Heart right ventricle (tissue), 16 donors: ENCODE measurements around the gene MYL3. TPM values are rescaled to one million over a fixed set of nuclear protein-coding genes. Genes with fewer than 3 reads are reported as not detected.

Experiments
- ATAC-seq, 8 donors: fragments of 200-7000 bp; cut with Tn5 transposase; one replicate each; pipeline ENCODE4 v1.9.1; 2020; ENCODE audit warnings: mild to moderate bottlenecking in 8 of 8, moderate library complexity in 8 of 8, moderate number of reproducible peaks in 1 of 8
- DNase-seq, 2 donors: peaks; one replicate each; pipeline ENCODE4 v3.0.0-alpha.2; 2020
- H3K27ac ChIP-seq, 10 donors: fragments of 200-600 bp; sonication (generic) in 2 of 10; one replicate each; pipeline versions ENCODE4 v1.5.0 to v1.8.0; 2020 to 2022; ENCODE audit warnings: mild to moderate bottlenecking in 3 of 10
- H3K27me3 ChIP-seq, 7 donors: fragments of 200-600 bp; one replicate each; pipeline ENCODE4 v1.8.0; 2021 to 2022; ENCODE audit warnings: mild to moderate bottlenecking in 2 of 7
- H3K36me3 ChIP-seq, 9 donors: fragments of 200-600 bp; sonication (generic) in 1 of 9; one replicate each; pipeline versions ENCODE4 v1.5.0 to v1.8.0; 2020 to 2022; ENCODE audit warnings: mild to moderate bottlenecking in 2 of 9
- H3K4me1 ChIP-seq, 9 donors: fragments of 200-600 bp; sonication (generic) in 1 of 9; one replicate each; pipeline versions ENCODE4 v1.5.0 to v1.8.0; 2020 to 2022; ENCODE audit warnings: mild to moderate bottlenecking in 4 of 9
- H3K4me3 ChIP-seq, 10 donors: fragments of 200-600 bp; sonication (generic) in 2 of 10; one replicate each; pipeline versions ENCODE4 v1.5.0 to v1.8.0; 2020 to 2022; ENCODE audit warnings: mild to moderate bottlenecking in 7 of 10, moderate library complexity in 2 of 10
- H3K9me3 ChIP-seq, 11 donors: fragments of 200-600 bp in 10 of 11; sonication (generic) in 2 of 11; one replicate each; pipeline versions ENCODE4 v1.5.0 to v1.8.0; 2013 to 2022; ENCODE audit warnings: mild to moderate bottlenecking in 2 of 11, control low read depth in 1 of 11, moderate library complexity in 1 of 11
- CTCF ChIP-seq, 9 donors: fragments of 200-600 bp; sonication (generic) in 2 of 9; IDR thresholded peaks; one replicate each; pipeline versions ENCODE4 v1.5.0 to v1.8.0; 2021 to 2022; ENCODE audit warnings: antibody characterized with exemption in 9 of 9, mild to moderate bottlenecking in 5 of 9, moderate library complexity in 1 of 9
- WGBS, 2 donors: extraction: QIAGEN DNeasy Blood & Tissue Kit; methylation state at CpG; one replicate each; pipeline ENCODE4 v1.1.7; 2013; ENCODE audit warnings: inconsistent platforms in 1 of 2; 5-methylcytosine and 5-hydroxymethylcytosine counted together
- intact Hi-C, 10 donors: fragments of 100-400 bp; cut with DNase I; formaldehyde crosslinking; loops; one replicate each; pipeline versions ENCODE4 v1.11.1 to v1.14.2; 2022
- polyA plus RNA-seq, 2 donors: library from polyadenylated mRNA; stranded (reverse); fragments of 200-250 nt; gene quantifications; one replicate each; pipeline ENCODE4 v1.2.3, GENCODE V29; 2013
- total RNA-seq, 10 donors: library from RNA; stranded (reverse); fragmentation: NEBNext Ultra II Directional in 3 of 10; extraction: Animal tissue kit (Norgen Biotek cat#: 25700) in 3 of 10; gene quantifications; one replicate each; pipeline versions ENCODE4 v1.2.1 to v1.2.4, GENCODE V29; 2021 to 2023
- donor health status: Arrhythmogenic right ventricular cardiomyopathy.
- donor health status: ischemic (EF 13 %, LVEDD 7.1; RV severe dilation, severe dysfunction).
- donor health status: healthy with polysubstance abuse.
- donor health status: DM: no; HTN: yes; CAD: no.
- donor health status: DM: no; HTN: no; CAD: no.
- donor health status: ischemic (EF 25% LVEDD 6.9; RV normal size, moderate dysfunction).
- donor health status: ischemic (EF 25% LVEDD 5.7; RV mildly dilated, moderate dysfunction).
- donor health status: healthy.
- donor health status: DM: yes; HTN: yes; CAD: no.
- donor health status: Ischemic cardiomyopathy.
- donor health status: ischemic (EF 35%, LVEDD 5.7; RV mildly dilated, moderate dysfunction).
- donor health status: nonischemic (EF 11% LVEDD 7.7; RV severe dilation, severe dysfunction).
- donor health status: DM: yes; HTN: yes; CAD: no.
- donor health status: PGD.
- donor health status: ischemic (EF 29% LVEDD 5.4; RV normal size, mild dysfunction).
- donor health status: nonischemic (EF 23%, LVEDD 6.1; RV moderate dilation, normal function).

MYL3 gene
- total and polyA plus RNA-seq, 12 donors = 5,377 to 9,904 (median 7,587) TPM

DNA sequence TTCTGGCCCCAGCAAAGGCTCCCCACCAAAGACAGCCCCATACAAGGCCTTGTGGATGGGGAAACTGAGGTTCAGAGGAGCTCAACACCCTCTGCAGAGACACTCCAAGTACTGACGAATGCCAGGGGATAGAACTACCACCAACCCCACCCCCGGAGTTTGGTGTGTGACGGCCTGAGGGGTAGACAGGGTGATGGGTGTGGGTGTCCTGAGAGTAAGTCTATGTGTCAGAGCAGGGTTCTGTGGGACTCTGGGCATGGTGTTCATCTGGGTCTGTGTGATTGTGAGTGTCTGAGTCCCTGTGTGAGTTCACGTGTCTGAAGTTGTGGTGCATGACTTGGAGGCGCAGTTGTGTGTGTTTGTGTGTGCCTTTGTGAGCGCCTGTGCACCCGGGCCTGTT is 21.7 kb upstream of the MYL3 start:
- TF ChIP-seq CTCF (IDR thresholded peaks at IDR 0.05) = no peak

DNA sequence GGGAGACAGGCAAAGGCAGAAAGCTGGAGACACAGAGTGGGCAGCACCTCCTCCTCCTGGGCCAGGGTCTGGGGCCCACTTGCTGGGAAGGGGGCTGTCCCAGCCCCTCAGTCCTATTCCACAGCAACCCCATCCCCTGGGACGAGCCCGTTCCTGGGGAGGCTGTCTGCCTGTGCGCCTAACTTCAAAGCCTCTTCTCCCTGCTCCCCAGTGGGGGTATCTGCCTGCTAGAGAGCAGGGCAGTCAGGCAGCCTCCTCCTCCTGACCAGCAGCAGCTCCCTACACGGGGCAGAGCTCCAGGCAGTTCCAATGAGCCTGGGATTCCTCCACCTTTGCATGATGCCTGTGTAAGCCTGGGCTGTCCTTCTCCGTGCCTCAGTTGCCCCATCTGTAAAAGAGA is 21.2 kb upstream of the MYL3 start:
- 64 to 69% methylated on average over 5 of the region's 5 CpGs for WGBS, 2 donors
- DNase-seq (no peak), ATAC-seq (no peak)
- intact Hi-C loops = no loop called here
- no peaks in the 10 kb centered on the region for H3K36me3 ChIP-seq
- peak overlapping the region in 8 of 10 donors; percentile 3 to 69 (median 62) for H3K4me3 ChIP-seq
- H3K27me3 ChIP-seq = peaks cover 4 to 59% (median 35%) of the 10 kb centered on the region in 7 donors
- H3K4me1 ChIP-seq = peaks cover 8 to 37% (median 20%) of the 10 kb centered on the region in 9 donors
- no peak overlapping the region for H3K27ac ChIP-seq
- H3K9me3 ChIP-seq = no peaks in the 10 kb centered on the region
- TF ChIP-seq CTCF (IDR thresholded peaks at IDR 0.05) = no peak

More for the DNA sequence above, 21.7 kb upstream of the MYL3 start:
- no peak overlapping the region for H3K27ac ChIP-seq
- no peak for DNase-seq
- ATAC-seq = no peak
- H3K27me3 ChIP-seq = peaks cover 4 to 58% (median 35%) of the 10 kb centered on the region in 7 donors
- intact Hi-C loops = no loop called here
- no peaks in the 10 kb centered on the region for H3K9me3 ChIP-seq
- H3K4me1 ChIP-seq = peaks cover 8 to 42% (median 20%) of the 10 kb centered on the region in 9 donors
- no peaks in the 10 kb centered on the region for H3K36me3 ChIP-seq
- 86 to 94% methylated on average over 7 of the region's 7 CpGs for WGBS, 2 donors
- H3K4me3 ChIP-seq = peak overlapping the region in 3 of 10 donors; percentile 51 to 65 (median 64)

DNA sequence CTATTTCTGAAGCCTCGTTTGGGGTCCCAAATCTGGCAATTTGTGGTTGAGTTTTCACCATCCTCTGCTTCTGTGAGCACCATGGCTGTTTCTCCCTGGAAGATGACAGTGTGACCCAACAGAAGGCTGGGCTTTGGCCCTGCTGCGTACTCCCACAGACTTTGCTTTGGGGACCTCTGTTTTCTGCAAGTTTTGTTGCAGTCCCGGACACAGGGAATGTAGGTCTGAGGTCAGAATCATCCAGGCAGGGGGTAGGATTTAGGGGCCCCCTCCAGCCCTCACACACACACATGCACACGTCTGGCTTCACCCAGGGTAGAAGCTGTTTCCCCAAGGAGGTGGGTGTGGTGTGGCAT is 20.6 kb upstream of the MYL3 start:
- 62 to 80% methylated on average over 4 of the region's 4 CpGs for WGBS, 2 donors
- ATAC-seq (no peak), DNase-seq (no peak)
- peak overlapping the region; percentile 3 to 69 (median 62) for H3K4me3 ChIP-seq
- H3K4me1 ChIP-seq = peaks cover 8 to 35% (median 19%) of the 10 kb centered on the region in 9 donors
- intact Hi-C loops = no loop called here
- no peaks in the 10 kb centered on the region for H3K36me3 ChIP-seq
- H3K27me3 ChIP-seq = peaks cover 4 to 59% (median 35%) of the 10 kb centered on the region in 7 donors
- H3K9me3 ChIP-seq = no peaks in the 10 kb centered on the region
- peak overlapping the region in 5 of 10 donors; percentile 46 to 79 (median 79) for H3K27ac ChIP-seq
- no peak for TF ChIP-seq CTCF (IDR thresholded peaks at IDR 0.05)

GRCh38 chr3:46883054-46883829 is 20.0 kb upstream of the MYL3 start:
- ATAC-seq (peak in 6 of 8 donors; percentile 18 to 69 (median 38)), DNase-seq (no peak)
- intact Hi-C loops = no loop called here
- Histone ChIP-seq H3K27ac (peak overlapping the region in 8 of 10 donors; percentile 67 to 81 (median 79)), H3K4me3 (peak overlapping the region; percentile 51 to 69 (median 64)), H3K27me3 (peaks cover 4 to 59% (median 35%) of the 10 kb centered on the region in 7 donors), H3K36me3 (no peaks in the 10 kb centered on the region), H3K9me3 (no peaks in the 10 kb centered on the region), H3K4me1 (peaks cover 4 to 39% (median 23%) of the 10 kb centered on the region in 9 donors)
- TF ChIP-seq CTCF (IDR thresholded peaks at IDR 0.05) = no peak
- 4 to 10% methylated on average over 13 to 72 of the region's 78 CpGs for WGBS, 2 donors
